ENCODE results near the gene CCDC148. TPM values are rescaled to one million over a fixed set of nuclear protein-coding genes. Genes with fewer than 3 reads are reported as not detected.

CCDC148 gene
- total and polyA plus RNA-seq, 5 experiments from 2014 or later = not detected

GRCh38 chr2:158182676-158183295, 273.8 kb downstream of the CCDC148 start:
- DNase-seq (no peak), ATAC-seq (no peak)
- POLR2A ChIA-PET = no interaction called here
- H3K27ac Mint-ChIP-seq = no peak overlapping the region
- H3K27me3 Mint-ChIP-seq = peaks cover 13 to 36% (median 30%) of the 10 kb centered on the region in 5 donors
- H3K4me1 Mint-ChIP-seq = peaks cover 0 to 2% (median under 1%) of the 10 kb centered on the region in 4 donors
- H3K9me3 Mint-ChIP-seq = no peaks in the 10 kb centered on the region
- H3K36me3 Mint-ChIP-seq = no peaks in the 10 kb centered on the region
- H3K4me3 Mint-ChIP-seq = no peak overlapping the region

DNA sequence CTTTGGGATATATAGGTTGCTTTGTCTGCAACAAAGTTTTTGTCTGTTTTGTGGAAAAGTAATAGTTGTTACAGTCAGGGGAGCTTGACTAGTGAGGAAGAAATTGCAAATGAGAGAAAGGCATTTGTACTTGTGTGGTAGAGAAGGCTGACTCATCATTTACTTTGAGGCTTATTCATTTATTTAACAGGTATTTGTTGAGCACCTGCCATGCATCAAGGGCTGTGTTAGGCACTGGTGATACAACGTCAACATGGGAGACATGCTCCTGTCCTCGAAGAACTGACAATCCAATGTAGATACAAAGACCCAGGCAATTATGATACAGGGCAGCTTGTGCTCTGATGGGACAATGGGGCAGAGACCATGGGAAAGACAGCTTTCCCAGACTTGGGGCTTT, 275.4 kb downstream of the CCDC148 start:
- H3K36me3 Mint-ChIP-seq = no peaks in the 10 kb centered on the region
- H3K4me1 Mint-ChIP-seq = peaks cover 0 to 2% (median under 1%) of the 10 kb centered on the region in 4 donors
- ATAC-seq (no peak), DNase-seq (no peak)
- no peaks in the 10 kb centered on the region for H3K9me3 Mint-ChIP-seq
- H3K27me3 Mint-ChIP-seq = peaks cover 13 to 34% (median 31%) of the 10 kb centered on the region in 5 donors
- H3K4me3 Mint-ChIP-seq = no peak overlapping the region
- POLR2A ChIA-PET = no interaction called here
- no peak overlapping the region for H3K27ac Mint-ChIP-seq

GRCh38 chr2:158179660-158180059, 276.9 kb downstream of the CCDC148 start:
- H3K36me3 Mint-ChIP-seq = no peaks in the 10 kb centered on the region
- peaks cover 0 to 2% (median under 1%) of the 10 kb centered on the region in 4 donors for H3K4me1 Mint-ChIP-seq
- H3K4me3 Mint-ChIP-seq = no peak overlapping the region
- H3K27ac Mint-ChIP-seq = no peak overlapping the region
- ATAC-seq (no peak), DNase-seq (peak in 1 of 10 donors; percentile 4)
- no peaks in the 10 kb centered on the region for H3K9me3 Mint-ChIP-seq
- POLR2A ChIA-PET = no interaction called here
- H3K27me3 Mint-ChIP-seq = peaks cover 21 to 42% (median 31%) of the 10 kb centered on the region in 5 donors

- DNase-seq (no peak), ATAC-seq (no peak)
- peaks cover 22 to 42% (median 31%) of the 10 kb centered on the region in 5 donors for H3K27me3 Mint-ChIP-seq
- H3K36me3 Mint-ChIP-seq = no peaks in the 10 kb centered on the region
- POLR2A ChIA-PET = no interaction called here
- no peak overlapping the region for H3K27ac Mint-ChIP-seq
- H3K4me1 Mint-ChIP-seq = peaks cover 0 to 2% (median under 1%) of the 10 kb centered on the region in 4 donors
- H3K4me3 Mint-ChIP-seq = no peak overlapping the region
- no peaks in the 10 kb centered on the region for H3K9me3 Mint-ChIP-seq
Observed at GRCh38 chr2:158178646-158179045, 277.9 kb downstream of the CCDC148 start.

- Mint-ChIP-seq H3K36me3 (no peaks in the 10 kb centered on the region), H3K9me3 (no peaks in the 10 kb centered on the region), H3K4me3 (no peak overlapping the region), H3K27ac (no peak overlapping the region), H3K4me1 (peaks cover 0 to 2% (median 0%) of the 10 kb centered on the region in 4 donors), H3K27me3 (peaks cover 14 to 34% (median 22%) of the 10 kb centered on the region in 5 donors)
- POLR2A ChIA-PET = no interaction called here
- ATAC-seq (no peak), DNase-seq (no peak)
Observed at GRCh38 chr2:158174956-158175355, 281.6 kb downstream of the CCDC148 start.

DNA sequence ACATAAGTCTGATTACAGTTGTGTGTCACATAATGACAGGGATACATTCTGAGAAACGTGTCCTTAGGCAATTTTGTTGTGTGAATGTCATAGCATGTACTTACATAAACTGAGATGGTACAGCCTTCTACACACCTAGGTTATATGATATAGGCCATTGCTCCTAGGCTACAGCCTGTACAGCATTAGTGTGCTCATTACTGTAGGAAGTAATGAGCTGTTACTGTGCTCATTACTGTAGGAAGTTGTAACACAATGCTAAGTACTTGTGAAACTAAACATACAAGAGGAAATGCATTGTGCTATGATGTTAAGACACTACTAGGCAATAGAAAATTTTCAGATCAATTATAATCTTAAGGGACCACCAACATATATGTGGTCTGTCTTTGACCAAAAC, 282.1 kb downstream of the CCDC148 start:
- Mint-ChIP-seq H3K27ac (no peak overlapping the region), H3K4me1 (no peaks in the 10 kb centered on the region), H3K36me3 (no peaks in the 10 kb centered on the region), H3K9me3 (no peaks in the 10 kb centered on the region), H3K27me3 (peaks cover 11 to 30% (median 19%) of the 10 kb centered on the region in 5 donors), H3K4me3 (no peak overlapping the region)
- POLR2A ChIA-PET = no interaction called here
- DNase-seq (no peak), ATAC-seq (no peak)

- Mint-ChIP-seq H3K4me1 (no peaks in the 10 kb centered on the region), H3K36me3 (no peaks in the 10 kb centered on the region), H3K4me3 (no peak overlapping the region), H3K27me3 (peaks cover 10 to 40% (median 16%) of the 10 kb centered on the region in 5 donors), H3K27ac (no peak overlapping the region), H3K9me3 (no peaks in the 10 kb centered on the region)
- ATAC-seq = no peak
- POLR2A ChIA-PET = no interaction called here
- DNase-seq = no peak
Observed at GRCh38 chr2:158172719-158173118, 283.8 kb downstream of the CCDC148 start.

DNA sequence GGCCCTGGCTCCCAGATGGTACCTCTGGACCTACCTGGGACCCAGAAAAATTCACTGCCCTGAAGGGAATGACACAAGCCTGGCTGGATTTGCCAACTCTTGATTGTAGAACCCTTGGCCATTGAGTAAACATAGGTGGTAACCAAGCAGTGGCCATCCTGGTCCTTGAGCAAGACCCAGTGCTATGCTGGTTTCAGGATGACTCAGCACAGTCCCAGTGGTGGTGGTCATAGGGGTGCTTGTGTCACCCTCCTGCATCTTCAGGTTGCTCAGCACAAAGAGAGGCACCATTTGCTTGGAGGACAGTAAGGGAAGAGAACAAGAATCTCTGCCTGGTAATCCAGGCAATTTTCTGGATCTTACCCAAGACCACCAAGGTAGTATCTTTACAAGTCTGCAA, 302.0 kb downstream of the CCDC148 start:
- Mint-ChIP-seq H3K27me3 (peaks cover 3 to 23% (median 5%) of the 10 kb centered on the region in 5 donors), H3K9me3 (peaks cover 0 to 15% (median 5%) of the 10 kb centered on the region in 9 donors), H3K27ac (no peak overlapping the region), H3K4me3 (no peak overlapping the region), H3K36me3 (peaks cover 0 to 13% (median 0%) of the 10 kb centered on the region in 3 donors), H3K4me1 (no peaks in the 10 kb centered on the region)
- DNase-seq (no peak), ATAC-seq (no peak)
- POLR2A ChIA-PET = no interaction called here

DNA sequence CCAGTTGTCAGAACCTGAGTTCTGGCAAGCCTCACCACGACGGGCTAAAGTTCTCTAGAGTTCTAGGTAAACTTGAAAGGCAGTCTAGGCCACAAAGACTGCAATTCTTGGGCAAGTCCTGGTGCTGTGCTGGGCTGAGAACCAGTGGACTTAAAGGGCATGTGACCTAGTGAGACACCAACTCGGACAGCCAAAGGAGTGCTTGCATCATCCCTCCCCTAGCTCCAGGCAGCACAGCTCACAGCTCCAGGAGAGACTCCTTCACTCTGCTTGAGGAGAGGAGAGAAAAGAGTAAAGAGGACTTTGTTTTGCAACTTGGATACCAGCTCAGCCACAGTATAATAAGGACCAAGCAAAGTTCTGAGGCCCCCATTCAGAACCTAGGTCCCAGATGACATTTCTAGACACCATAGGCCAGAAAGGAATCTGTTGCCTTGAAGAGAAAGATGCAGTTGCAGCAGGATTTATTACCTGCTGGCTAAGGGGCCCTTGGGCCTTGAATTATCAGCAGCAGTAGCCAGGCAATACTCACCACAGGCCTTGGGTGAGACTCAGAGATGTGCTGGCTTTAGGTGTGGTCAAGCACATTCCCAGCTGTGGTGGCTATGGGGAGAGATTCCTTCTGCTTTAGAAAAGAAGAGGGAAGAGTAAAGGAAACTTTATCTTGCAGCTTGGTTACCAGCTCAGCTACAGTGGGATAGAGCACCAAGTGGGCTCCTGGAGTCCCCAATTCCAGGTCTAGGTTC, 303.1 kb downstream of the CCDC148 start:
- no peak overlapping the region for H3K4me3 Mint-ChIP-seq
- POLR2A ChIA-PET = no interaction called here
- ATAC-seq (no peak), DNase-seq (no peak)
- no peaks in the 10 kb centered on the region for H3K4me1 Mint-ChIP-seq
- H3K36me3 Mint-ChIP-seq = peaks cover 0 to 14% (median 0%) of the 10 kb centered on the region in 3 donors
- H3K9me3 Mint-ChIP-seq = peaks cover 0 to 15% (median 5%) of the 10 kb centered on the region in 9 donors
- no peak overlapping the region for H3K27ac Mint-ChIP-seq
- peaks cover 2 to 22% (median 7%) of the 10 kb centered on the region in 5 donors for H3K27me3 Mint-ChIP-seq

DNA sequence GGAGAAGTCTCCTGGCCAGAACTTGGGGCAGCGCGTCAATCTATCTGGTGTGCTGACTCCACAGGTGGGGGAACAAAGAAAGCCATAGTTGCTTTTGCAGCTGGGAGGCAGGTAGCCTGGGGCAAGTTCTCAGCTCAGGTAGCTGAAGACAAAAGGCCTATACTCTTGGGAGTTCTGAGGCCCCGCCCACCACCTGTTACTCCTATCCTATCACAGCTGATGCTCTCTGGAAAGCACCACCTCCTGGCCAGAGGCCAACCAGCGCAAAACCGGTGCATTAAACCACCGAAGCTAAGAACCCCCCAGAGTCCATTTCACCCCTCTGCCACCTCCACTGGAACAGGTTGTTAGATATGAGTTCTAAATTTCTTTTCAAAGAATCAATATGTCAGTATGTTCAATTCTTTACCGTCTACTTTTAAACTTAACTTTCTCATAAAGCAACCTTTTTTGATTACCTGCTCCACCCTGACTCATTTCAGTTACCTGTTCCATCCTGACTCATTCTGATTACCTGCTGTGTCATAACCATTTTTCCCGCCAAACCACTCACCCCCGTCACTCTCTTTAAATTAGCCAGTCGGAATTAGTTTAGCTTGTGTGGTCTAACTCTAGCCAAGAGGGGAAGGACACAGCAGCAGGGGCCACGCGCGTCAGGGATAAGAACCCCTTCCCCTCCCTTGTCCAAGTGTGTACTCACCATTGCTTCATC, 311.5 kb downstream of the CCDC148 start:
- no peak overlapping the region for H3K4me3 Mint-ChIP-seq
- no peak for ATAC-seq

GRCh38 chr2:158143703-158144360, 312.7 kb downstream of the CCDC148 start:
- peaks cover 9 to 36% (median 15%) of the 10 kb centered on the region in 5 donors for H3K27me3 Mint-ChIP-seq
- peak overlapping the region in 1 of 10 donors; percentile 31 for H3K27ac Mint-ChIP-seq
- no peak for ATAC-seq
- POLR2A ChIA-PET = no interaction called here
- peaks cover 0 to 35% (median 2%) of the 10 kb centered on the region in 3 donors for H3K36me3 Mint-ChIP-seq
- no peak overlapping the region for H3K4me3 Mint-ChIP-seq
- no peak for DNase-seq
- no peaks in the 10 kb centered on the region for H3K4me1 Mint-ChIP-seq
- H3K9me3 Mint-ChIP-seq = peaks cover 2 to 28% (median 12%) of the 10 kb centered on the region in 9 donors

More for the DNA sequence above, 311.5 kb downstream of the CCDC148 start:
- H3K36me3 Mint-ChIP-seq = peaks cover 0 to 35% (median 2%) of the 10 kb centered on the region in 3 donors
- H3K9me3 Mint-ChIP-seq = peaks cover 2 to 28% (median 12%) of the 10 kb centered on the region in 9 donors
- no peak overlapping the region for H3K27ac Mint-ChIP-seq
- no peaks in the 10 kb centered on the region for H3K4me1 Mint-ChIP-seq
- POLR2A ChIA-PET = no interaction called here
- no peak for DNase-seq
- peaks cover 9 to 36% (median 17%) of the 10 kb centered on the region in 5 donors for H3K27me3 Mint-ChIP-seq

DNA sequence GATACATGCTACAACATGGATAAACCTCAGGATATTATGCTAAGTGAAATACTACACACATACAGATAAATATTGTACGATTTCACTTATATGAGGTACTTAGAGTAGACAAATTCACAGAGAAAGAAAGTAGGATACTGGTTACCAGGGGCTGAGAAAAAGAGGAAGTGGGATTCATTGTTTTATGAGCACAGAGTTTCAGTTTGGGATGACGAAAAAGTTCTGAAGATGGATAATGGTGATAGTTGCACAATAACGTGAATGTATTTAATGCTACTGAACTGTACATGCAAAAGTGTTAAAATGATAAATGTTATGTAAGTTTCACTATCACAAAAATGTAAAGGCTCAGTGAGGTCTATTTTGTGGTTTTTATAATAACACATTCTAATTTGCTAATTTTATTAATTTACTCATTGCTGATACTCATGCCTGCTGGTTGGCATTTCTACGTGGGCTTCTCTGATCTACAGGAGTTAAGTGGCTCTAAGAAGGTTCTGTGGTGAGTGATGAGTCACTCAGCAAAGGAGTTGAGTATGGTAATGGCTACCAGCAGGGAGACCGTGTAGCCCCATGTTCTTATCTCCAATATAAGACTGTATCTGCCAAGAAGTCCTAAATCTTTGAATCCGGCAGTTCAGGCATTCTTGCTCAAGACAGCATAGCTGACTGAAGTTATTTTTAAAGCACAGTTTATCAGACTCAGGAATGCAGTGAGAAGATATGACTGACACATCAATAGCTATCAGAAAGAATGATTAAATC, 313.8 kb downstream of the CCDC148 start:
- no peak for DNase-seq
- Mint-ChIP-seq H3K9me3 (peaks cover 2 to 27% (median 10%) of the 10 kb centered on the region in 9 donors), H3K27ac (no peak overlapping the region), H3K36me3 (peaks cover 0 to 29% (median 2%) of the 10 kb centered on the region in 3 donors), H3K4me3 (no peak overlapping the region), H3K4me1 (no peaks in the 10 kb centered on the region), H3K27me3 (peaks cover 8 to 31% (median 14%) of the 10 kb centered on the region in 5 donors)
- POLR2A ChIA-PET = no interaction called here
- no peak for ATAC-seq

Measured in naive thymus-derived CD8-positive, alpha-beta T cell (primary cell).